K562 (cell line): Measurements from ENCODE around the gene PDIA5. TPM values are rescaled to one million over a fixed set of nuclear protein-coding genes. Genes with fewer than 3 reads are reported as not detected.

Experiments used
- BRF1 ChIP-seq: IDR thresholded peaks from 3 replicates; pipeline ENCODE4 v1.6.1; 2011; ENCODE audit warnings: borderline replicate concordance, mild to moderate bottlenecking; ENCODE audit not compliant: insufficient read length; ENCODE audit errors: extremely low read depth
- ILF3 ChIP-seq: fragments of 450-650 bp; IDR thresholded peaks from 2 replicates; pipeline ENCODE4 v1.6.1; 2018; ENCODE audit warnings: antibody characterized with exemption, mild to moderate bottlenecking, moderate library complexity, borderline replicate concordance
- MAFG ChIP-seq: fragments of 450-650 bp; conservative IDR thresholded peaks from 2 replicates; pipeline ENCODE4 v1.6.1; 2016; ENCODE audit warnings: missing genetic modification characterization, missing compliant biosample characterization
- MYC ChIP-seq, 2 experiments: fragments of 250-450 bp in 1 of 2; sonication (Bioruptor Pico) in 1 of 2; IDR thresholded peaks; 2 replicates each; pipeline versions ENCODE4 v1.5.1 to v1.6.1; 2012 to 2021; ENCODE audit warnings: low read depth in 2 of 2, borderline replicate concordance in 1 of 2, improper control_type of control experiment in 1 of 2, low read length in 1 of 2, mild to moderate bottlenecking in 1 of 2, moderate library complexity in 1 of 2
- NELFE ChIP-seq: IDR thresholded peaks from 2 replicates; pipeline ENCODE4 v1.6.1; 2011; ENCODE audit warnings: mild to moderate bottlenecking; ENCODE audit not compliant: insufficient read depth, insufficient read length
- PCBP2 ChIP-seq: fragments of 200-400 bp; formaldehyde crosslinking; IDR thresholded peaks from 2 replicates; pipeline ENCODE4 v1.6.1; 2018; ENCODE audit warnings: low read length, low read depth, mild to moderate bottlenecking, moderate library complexity; ENCODE audit not compliant: poor library complexity, severe bottlenecking
- RBBP5 ChIP-seq: fragments of 200-600 bp; sonication (generic); IDR thresholded peaks from 2 replicates; pipeline ENCODE4 v1.6.1; 2012; ENCODE audit warnings: borderline replicate concordance, mild to moderate bottlenecking, low read length, control low read depth, inconsistent platforms; ENCODE audit not compliant: insufficient read depth, poor library complexity, severe bottlenecking
- SMARCC2 ChIP-seq: fragments of 450-650 bp; IDR thresholded peaks from 2 replicates; pipeline ENCODE4 v1.6.1; 2017; ENCODE audit warnings: antibody characterized with exemption, moderate library complexity, mild to moderate bottlenecking, low read depth
- SMC3 ChIP-seq: conservative IDR thresholded peaks from 2 replicates; pipeline ENCODE4 v1.6.1; 2011; ENCODE audit warnings: low read depth, low read length, improper control_type of control experiment; ENCODE audit not compliant: insufficient read depth
- SP1 ChIP-seq: sonication (generic); formaldehyde crosslinking; IDR thresholded peaks from 2 replicates; pipeline ENCODE4 v1.8.1; 2022; ENCODE audit warnings: mild to moderate bottlenecking, missing genetic modification reagents
- SREBF1 ChIP-seq: fragments of 150-350 bp; IDR thresholded peaks from 2 replicates; pipeline ENCODE4 v1.6.1; 2014; ENCODE audit warnings: antibody characterized with exemption, low read depth, low read length, borderline replicate concordance
- ZZZ3 ChIP-seq: fragments of 450-650 bp; IDR thresholded peaks from 2 replicates; pipeline ENCODE4 v1.6.1; 2016; ENCODE audit warnings: antibody characterized with exemption, mild to moderate bottlenecking, moderate library complexity
- polyA plus RNA-seq, 8 experiments: library from polyadenylated mRNA; depleted of rRNA in 4 of 8; stranded (reverse) in 5 of 8; unstranded in 3 of 8; fragments of >200 nt; fragmentation: Nextera tagmentation in 2 of 8; fragmentation: Illumina TruSeq in 1 of 8; extraction: Ambion mirVana in 2 of 8; extraction: Trizol in 1 of 8; gene quantifications; 2 replicates each; pipeline versions ENCODE4 v1.2.1 to v1.2.3, GENCODE V29; 2011 to 2014; ENCODE audit warnings: inconsistent platforms in 1 of 8, missing spikeins in 1 of 8
- total RNA-seq, 7 experiments: library from RNA; depleted of rRNA in 6 of 7; stranded (reverse); fragments of >200 nt in 6 of 7; fragmentation: Illumina TruSeq in 2 of 7; extraction: Trizol in 2 of 7; gene quantifications; 2 replicates each; pipeline versions ENCODE4 v1.2.1 to v1.2.3, GENCODE V29; 2011 to 2021; ENCODE audit warnings: low replicate concordance in 1 of 7
- TF ChIP-seq, protein P1 (sequence below): fragments of 250-450 bp; sonication (Bioruptor Pico); IDR thresholded peaks from 2 replicates; pipeline ENCODE4 v1.4.0; 2020
- TF ChIP-seq, protein P2 (sequence below): sonication (generic); formaldehyde crosslinking; IDR thresholded peaks from 2 replicates; pipeline ENCODE4 v1.8.1; 2023; ENCODE audit warnings: mild to moderate bottlenecking, missing genetic modification reagents, moderate library complexity
- TF ChIP-seq, protein P3 (sequence below): fragments of 250-450 bp; sonication (Bioruptor Pico); IDR thresholded peaks from 2 replicates; pipeline ENCODE4 v1.5.0; 2021
- TF ChIP-seq, protein P4 (sequence below): fragments of 450-650 bp; IDR thresholded peaks from 2 replicates; pipeline ENCODE4 v1.6.1; 2018; ENCODE audit warnings: mild to moderate bottlenecking, low read depth; ENCODE audit not compliant: partially characterized antibody

Gene PDIA5
- total and polyA plus RNA-seq, 9 of the 15 experiments (the other 6 are each of a cell fraction or from before 2014, with no cell fraction given), result 3.4 to 31.8 (median 19.6) TPM

DNA sequence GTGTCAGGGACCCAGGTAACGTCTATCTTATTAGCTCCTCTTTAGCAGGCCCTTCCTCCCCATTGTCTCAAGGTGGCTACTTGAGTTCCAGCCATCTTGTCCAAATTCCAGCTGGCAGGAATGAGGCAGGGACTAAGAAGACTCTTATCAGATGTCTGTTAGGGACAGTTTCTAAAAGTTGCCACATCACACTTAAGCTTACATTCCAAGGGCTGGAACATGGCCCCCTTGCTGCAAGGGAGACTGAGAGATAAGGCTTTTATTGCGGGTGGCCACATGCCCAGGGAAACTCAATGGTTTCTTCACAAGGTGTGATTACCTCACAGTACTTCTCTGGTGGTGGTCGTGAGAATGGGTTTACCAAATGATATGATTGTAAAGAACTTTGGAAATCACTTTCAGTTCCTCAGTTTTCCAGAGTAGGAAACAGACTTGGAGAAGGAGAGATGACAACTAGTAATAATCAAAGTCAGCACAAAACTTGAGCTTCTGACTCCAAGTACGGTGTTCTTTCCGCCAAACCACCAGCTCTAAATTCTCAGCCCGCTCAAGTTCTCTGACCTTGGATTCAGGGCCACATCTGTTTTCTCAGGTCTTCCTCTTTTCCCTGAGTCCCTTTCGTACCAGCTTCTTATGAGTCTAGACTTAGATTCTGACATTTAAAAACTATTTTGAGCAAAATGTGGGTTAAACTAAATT, 14.2 kb downstream of the PDIA5 start (continued):
- no peak for TF ChIP-seq RBBP5
- TF ChIP-seq, protein P1, sequence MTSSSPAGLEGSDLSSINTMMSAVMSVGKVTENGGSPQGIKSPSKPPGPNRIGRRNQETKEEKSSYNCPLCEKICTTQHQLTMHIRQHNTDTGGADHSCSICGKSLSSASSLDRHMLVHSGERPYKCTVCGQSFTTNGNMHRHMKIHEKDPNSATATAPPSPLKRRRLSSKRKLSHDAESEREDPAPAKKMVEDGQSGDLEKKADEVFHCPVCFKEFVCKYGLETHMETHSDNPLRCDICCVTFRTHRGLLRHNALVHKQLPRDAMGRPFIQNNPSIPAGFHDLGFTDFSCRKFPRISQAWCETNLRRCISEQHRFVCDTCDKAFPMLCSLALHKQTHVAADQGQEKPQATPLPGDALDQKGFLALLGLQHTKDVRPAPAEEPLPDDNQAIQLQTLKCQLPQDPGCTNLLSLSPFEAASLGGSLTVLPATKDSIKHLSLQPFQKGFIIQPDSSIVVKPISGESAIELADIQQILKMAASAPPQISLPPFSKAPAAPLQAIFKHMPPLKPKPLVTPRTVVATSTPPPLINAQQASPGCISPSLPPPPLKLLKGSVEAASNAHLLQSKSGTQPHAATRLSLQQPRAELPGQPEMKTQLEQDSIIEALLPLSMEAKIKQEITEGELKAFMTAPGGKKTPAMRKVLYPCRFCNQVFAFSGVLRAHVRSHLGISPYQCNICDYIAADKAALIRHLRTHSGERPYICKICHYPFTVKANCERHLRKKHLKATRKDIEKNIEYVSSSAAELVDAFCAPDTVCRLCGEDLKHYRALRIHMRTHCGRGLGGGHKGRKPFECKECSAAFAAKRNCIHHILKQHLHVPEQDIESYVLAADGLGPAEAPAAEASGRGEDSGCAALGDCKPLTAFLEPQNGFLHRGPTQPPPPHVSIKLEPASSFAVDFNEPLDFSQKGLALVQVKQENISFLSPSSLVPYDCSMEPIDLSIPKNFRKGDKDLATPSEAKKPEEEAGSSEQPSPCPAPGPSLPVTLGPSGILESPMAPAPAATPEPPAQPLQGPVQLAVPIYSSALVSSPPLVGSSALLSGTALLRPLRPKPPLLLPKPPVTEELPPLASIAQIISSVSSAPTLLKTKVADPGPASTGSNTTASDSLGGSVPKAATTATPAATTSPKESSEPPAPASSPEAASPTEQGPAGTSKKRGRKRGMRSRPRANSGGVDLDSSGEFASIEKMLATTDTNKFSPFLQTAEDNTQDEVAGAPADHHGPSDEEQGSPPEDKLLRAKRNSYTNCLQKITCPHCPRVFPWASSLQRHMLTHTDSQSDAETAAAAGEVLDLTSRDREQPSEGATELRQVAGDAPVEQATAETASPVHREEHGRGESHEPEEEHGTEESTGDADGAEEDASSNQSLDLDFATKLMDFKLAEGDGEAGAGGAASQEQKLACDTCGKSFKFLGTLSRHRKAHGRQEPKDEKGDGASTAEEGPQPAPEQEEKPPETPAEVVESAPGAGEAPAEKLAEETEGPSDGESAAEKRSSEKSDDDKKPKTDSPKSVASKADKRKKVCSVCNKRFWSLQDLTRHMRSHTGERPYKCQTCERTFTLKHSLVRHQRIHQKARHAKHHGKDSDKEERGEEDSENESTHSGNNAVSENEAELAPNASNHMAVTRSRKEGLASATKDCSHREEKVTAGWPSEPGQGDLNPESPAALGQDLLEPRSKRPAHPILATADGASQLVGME (CRISPR knock-in tag), result no peak
- TF ChIP-seq, protein P2, sequence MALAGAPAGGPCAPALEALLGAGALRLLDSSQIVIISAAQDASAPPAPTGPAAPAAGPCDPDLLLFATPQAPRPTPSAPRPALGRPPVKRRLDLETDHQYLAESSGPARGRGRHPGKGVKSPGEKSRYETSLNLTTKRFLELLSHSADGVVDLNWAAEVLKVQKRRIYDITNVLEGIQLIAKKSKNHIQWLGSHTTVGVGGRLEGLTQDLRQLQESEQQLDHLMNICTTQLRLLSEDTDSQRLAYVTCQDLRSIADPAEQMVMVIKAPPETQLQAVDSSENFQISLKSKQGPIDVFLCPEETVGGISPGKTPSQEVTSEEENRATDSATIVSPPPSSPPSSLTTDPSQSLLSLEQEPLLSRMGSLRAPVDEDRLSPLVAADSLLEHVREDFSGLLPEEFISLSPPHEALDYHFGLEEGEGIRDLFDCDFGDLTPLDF (CRISPR knock-in tag), result no peak
- TF ChIP-seq NELFE, result no peak
- TF ChIP-seq, protein P3, sequence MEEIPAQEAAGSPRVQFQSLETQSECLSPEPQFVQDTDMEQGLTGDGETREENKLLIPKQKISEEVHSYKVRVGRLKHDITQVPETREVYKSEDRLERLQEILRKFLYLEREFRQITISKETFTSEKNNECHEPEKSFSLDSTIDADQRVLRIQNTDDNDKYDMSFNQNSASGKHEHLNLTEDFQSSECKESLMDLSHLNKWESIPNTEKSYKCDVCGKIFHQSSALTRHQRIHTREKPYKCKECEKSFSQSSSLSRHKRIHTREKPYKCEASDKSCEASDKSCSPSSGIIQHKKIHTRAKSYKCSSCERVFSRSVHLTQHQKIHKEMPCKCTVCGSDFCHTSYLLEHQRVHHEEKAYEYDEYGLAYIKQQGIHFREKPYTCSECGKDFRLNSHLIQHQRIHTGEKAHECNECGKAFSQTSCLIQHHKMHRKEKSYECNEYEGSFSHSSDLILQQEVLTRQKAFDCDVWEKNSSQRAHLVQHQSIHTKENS (CRISPR knock-in tag), result no peak
- TF ChIP-seq BRF1, result no peak
- no peak for TF ChIP-seq SP1 (CRISPR knock-in tag)
- no peak for TF ChIP-seq ZZZ3
- TF ChIP-seq, protein P4, sequence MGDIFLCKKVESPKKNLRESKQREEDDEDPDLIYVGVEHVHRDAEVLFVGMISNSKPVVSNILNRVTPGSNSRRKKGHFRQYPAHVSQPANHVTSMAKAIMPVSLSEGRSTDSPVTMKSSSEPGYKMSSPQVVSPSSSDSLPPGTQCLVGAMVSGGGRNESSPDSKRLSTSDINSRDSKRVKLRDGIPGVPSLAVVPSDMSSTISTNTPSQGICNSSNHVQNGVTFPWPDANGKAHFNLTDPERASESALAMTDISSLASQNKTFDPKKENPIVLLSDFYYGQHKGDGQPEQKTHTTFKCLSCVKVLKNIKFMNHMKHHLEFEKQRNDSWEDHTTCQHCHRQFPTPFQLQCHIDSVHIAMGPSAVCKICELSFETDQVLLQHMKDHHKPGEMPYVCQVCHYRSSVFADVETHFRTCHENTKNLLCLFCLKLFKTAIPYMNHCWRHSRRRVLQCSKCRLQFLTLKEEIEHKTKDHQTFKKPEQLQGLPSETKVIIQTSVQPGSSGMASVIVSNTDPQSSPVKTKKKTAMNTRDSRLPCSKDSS, result no peak
- no peak for TF ChIP-seq SMARCC2
- peak; percentile 85 for TF ChIP-seq MYC (IDR thresholded peaks at IDR 0.05; ENCODE audit: low read depth, low read length)
- no peak for TF ChIP-seq MYC (CRISPR knock-in tag; IDR thresholded peaks at IDR 0.05; ENCODE audit: borderline replicate concordance, low read depth)
- no peak for TF ChIP-seq SREBF1
- TF ChIP-seq PCBP2, result no peak
- TF ChIP-seq ILF3, result no peak
- TF ChIP-seq SMC3, result no peak
- TF ChIP-seq MAFG (tag), result peak; percentile 60
